GM19023 (cell line): ENCODE results near the gene DOK1.
A peak's percentile ranks its signal among the peaks of the same experiment; 100 is the strongest.

Experiments
- ATAC-seq: cut with Tn5 transposase; IDR thresholded peaks from one replicate; pipeline ENCODE4 v1.9.1; 2021; ENCODE audit warnings: mild to moderate bottlenecking, moderate library complexity; ENCODE audit not compliant: unreplicated experiment

The DOK1 gene

DNA sequence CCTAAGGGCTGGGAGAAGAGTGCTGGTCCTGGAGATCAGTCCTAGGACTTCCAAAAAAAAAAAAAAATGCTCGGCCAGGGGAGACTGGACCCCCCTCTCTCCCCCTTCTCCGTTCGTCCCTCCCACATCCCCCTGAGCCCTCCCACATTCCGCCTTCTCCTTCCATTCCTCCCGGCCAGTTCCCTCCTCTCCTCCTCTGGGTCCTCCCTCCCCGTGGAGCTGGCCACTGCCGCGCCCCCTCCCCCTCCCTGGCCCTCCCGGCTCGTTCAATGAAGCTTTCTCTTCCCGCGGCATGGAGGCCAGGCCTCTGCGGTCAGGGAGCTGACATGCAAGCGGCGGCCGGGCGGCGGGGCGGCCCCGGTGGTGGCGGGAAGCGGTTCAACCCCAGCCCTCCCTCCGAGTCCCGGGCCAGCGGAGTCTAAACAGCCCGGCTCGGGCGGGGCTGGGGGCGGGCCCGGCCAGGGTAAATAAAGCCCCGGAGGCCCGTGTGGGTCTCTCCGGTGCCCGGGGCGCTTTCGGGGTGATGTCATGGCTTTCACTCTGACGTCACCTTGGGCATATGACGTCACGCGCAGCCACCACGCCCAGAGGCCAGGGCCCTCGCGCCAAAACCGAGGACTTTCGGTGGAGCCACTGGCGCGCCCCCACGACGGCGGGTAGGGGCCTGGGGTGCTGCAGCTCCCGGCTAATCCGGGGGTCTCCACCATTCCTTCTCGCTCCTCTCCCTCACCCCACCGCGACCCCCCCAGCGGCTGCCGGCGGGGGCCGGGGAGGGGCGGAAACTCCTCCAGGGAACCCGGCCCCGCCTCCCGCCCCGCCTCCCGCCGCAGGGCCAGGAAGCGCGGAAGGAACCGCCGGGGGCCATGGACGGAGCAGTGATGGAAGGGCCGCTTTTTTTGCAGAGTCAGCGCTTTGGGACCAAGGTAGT is at the start of gene DOK1, which contains the start of gene LOXL3:
DOK1 (plus strand) TSS at position 829 of the 928 bp plus-strand sequence; CDS start at position 864, 35 bp downstream.
LOXL3 (minus strand) TSS at position 51 of the 928 bp plus-strand sequence. CDS start 1,308 bp downstream, outside the sequence.
- peak; percentile 64 for ATAC-seq

DNA sequence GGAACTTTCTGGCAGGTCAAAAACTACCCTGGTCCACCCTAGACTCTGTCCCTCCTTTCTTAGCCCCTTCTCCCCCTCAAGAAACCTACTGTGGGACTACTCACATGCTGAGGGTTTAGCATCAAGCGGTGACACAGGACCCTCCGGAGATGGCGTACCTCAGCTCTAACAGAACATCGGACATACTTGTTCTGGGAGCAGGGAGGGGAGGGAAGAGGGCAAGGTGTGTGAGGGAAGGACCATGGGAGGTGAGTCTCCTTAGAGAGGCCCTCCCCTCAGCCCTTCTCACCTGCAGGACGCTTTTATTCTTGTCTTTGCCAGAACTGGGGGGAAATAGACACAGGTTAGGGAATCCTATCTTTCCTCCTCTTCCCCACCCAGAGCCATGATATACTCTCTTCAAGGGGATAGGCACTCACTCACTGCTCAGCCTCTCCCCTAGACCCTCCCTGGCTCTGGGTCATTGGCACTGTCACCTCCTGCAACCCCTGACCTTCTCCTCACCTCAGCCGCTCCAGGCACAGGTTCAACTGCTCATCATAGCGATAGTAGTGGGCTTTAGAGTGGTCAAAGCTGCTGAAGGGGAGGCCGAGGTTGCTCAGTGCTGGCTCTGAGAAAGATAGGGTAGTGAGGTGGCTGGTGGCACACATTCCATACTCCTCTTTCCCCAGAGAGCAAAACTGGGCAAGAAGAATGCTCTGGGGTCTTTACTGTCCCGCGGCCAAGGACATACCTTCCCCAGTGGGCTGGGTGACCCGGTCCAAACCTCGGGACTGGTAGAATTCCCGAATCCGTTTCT is 48.9 kb upstream of the DOK1 start:
- ATAC-seq, result no peak

DNA sequence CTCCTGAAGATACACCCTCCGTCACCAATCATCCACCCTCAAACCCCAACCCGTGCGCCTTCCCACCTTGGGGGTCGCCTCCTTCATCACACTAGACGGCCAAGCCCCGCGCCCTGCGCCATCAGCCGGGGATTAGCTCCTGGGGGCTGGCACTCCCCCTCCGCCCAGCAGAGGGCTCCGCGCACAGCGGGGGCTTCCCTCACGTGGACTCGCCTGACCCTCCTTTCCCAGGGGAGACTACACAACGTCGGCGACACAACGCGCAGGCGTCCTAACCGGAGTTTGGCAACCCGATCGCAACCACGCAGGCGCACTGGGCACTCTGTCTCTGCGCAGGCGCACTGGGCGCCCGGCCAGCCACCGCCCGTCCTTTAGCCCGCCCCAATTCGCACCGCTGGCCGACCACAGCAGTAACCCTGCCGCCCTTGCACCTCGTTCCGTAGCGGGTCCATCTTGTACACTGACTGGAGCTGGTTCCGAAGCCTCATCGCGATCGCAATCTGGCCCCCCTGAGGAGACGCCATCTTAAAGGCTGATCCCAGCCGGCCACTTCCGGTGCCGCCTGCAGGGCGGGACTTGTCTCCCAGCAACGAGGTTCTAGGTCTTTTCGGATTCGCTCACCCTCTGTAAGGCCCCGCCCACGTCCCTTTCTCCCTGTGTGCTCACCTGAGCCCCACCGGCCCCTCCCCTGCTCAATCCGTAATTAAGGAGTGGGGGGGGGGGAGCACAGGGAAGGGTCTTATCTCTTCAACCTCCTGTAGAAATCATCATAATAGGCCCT is 47.2 kb upstream of the DOK1 start, which contains the start of gene PCGF1:
PCGF1 (minus strand) TSS at position 551 of the 781 bp plus-strand sequence; CDS start at position 524, 27 bp downstream.
- peak; percentile 90 for ATAC-seq

GRCh38 chr2:74507926-74508520 is 46.5 kb upstream of the DOK1 start:
- ATAC-seq, result peak; percentile 8

GRCh38 chr2:74510272-74510671 is 44.2 kb upstream of the DOK1 start:
- ATAC-seq, result no peak

GRCh38 chr2:74511104-74511989 is 43.2 kb upstream of the DOK1 start:
- ATAC-seq, result no peak

- no peak for ATAC-seq
These were observed 41.5 kb upstream of the DOK1 start for GRCh38 chr2:74512744-74513604.

GRCh38 chr2:74513605-74514367 is 40.7 kb upstream of the DOK1 start:
- ATAC-seq, result no peak

DNA sequence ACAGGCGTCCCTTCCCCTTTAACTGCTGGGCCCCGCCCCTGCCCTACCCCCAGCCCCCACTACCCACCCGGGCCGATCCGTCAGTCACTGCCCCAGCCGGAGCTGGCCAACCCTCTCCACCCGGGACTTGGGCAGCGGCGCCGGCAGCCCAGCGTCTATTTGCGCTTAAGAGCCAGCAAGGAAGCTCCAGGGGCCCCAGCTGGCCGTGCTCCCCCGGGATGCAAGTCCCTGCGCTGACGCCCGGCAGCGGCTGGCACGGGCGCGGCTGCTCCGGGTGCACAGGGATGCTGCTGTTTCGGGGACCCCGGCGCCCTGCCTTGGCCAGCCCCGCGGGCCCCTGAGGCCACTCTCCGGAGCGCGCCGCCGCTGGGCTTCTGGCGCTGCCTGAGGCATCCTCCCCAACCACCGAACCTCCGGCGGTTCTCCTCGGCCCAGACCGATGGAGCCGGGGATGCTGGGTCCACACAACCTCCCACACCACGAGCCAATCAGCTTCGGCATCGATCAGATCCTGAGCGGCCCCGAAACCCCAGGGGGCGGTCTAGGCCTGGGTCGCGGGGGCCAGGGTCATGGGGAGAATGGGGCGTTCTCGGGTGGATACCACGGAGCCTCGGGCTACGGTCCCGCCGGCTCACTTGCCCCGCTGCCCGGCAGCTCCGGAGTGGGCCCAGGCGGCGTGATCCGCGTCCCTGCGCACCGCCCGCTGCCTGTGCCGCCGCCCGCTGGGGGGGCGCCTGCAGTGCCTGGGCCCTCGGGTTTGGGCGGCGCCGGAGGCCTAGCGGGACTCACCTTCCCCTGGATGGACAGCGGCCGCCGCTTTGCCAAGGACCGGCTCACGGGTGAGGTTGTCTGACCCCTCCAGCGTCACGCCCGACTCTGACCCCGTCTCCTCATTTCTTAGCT is 39.9 kb upstream of the DOK1 start, which contains the start of gene TLX2:
TLX2 (plus strand) TSS at position 83 of the 903 bp plus-strand sequence; CDS start at position 440, 357 bp downstream.
- ATAC-seq, result no peak

DNA sequence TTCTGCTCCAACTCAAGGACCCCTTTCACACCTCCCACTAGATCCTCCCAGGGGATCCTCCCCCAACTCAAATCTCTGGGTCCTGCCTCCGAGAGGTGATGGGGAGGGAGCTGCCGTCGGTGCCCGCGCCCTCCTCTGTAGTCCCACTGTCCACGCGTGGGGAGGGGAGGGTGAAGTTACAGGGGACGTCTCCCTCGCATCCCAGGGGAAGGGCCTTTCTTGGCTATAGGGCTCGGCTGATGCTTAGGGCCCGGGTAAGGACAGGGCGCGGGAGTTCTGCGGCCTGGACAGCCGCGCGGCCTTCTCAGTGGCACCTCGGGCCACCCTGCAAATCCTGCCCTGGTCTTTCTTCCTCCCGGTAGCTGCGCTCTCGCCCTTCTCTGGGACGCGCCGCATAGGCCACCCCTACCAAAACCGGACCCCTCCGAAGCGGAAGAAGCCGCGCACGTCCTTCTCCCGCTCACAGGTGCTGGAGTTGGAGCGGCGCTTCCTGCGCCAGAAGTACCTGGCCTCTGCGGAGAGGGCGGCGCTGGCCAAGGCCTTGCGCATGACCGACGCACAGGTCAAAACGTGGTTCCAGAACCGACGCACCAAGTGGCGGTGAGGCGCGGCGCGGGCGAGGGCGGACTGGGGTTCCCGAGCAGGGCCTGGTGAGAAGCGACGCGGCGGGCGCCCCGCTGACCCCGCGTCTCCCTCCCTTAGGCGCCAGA is 39.1 kb upstream of the DOK1 start:
- ATAC-seq, result no peak

DNA sequence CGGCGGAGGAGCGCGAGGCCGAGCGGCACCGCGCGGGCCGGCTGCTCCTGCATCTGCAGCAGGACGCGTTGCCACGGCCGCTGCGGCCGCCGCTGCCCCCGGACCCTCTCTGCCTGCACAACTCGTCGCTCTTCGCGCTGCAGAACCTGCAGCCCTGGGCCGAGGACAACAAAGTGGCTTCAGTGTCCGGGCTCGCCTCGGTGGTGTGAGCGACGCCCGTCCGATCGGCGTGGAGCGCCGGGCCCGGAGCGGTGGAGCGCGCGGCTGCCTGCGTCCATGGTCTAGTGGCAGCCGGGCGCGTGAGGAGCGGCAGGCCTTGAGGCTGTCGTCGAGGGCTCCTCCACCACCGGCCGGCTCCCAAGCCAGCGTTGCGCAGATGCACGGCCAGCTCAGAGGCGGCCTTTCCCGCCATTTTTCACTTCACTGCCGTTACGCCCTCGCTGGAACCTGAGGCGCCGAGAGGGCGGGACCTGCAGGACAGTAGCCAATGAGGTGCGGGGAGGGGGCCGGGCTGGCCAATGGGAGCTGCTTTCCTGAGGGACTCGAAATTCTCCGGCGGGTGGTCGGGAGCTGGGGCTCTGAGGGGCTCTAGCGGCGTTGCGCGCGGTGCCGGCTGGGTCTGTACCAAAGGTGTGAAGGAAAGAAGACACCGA is 38.4 kb upstream of the DOK1 start:
- peak; percentile 82 for ATAC-seq

DNA sequence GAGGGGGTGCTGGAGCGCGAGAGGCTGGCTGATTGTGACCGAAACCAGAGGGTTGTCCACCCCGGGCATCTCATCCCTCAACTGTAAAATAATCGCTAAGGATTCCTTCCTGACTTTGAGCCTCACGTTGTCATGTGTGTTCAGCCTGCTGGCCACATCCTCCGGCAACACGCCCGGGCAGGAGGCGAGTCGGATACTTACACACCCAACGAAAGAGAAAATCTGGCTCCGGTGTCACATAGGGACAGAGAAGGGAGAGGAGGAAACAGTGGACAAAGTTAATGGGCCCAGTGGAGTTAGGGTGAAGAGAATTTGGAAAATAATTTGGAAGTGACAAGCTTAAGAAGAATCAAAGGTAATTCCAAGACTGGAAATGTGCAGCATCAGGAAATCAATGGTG is 37.9 kb upstream of the DOK1 start:
- no peak for ATAC-seq

DNA sequence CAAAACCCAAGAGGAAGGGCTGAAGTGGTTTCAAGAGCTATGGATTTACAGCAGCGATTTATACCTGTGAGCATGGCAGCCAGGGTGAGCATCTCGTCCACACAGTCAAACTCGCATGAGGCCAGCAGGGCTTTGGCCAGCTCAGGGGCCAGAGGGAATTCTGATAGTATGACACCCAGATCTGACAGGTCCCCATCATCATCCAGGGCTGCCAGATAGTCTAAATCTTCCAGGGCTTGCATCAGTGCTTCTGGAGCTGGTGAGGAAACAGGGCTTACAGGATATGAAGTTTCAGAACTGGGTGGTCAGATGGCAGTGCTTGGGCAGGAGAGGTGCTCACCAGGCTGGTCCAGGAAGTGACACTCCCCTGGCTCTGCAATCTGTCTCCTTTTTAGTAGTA is 32.0 kb upstream of the DOK1 start:
- ATAC-seq, result no peak

GRCh38 chr2:74524005-74524404 is 30.5 kb upstream of the DOK1 start:
- no peak for ATAC-seq

- no peak for ATAC-seq
These were observed 29.4 kb upstream of the DOK1 start for GRCh38 chr2:74524955-74525716.
